ENCODE measurements around the gene GAPDH.
"Not testable (repeated sequence)": the region's sequence is repeated elsewhere in the genome, so short reads cannot be mapped to it uniquely, and the experiment has no call there.

The GAPDH gene

GRCh38 chr12:6553051-6553868 lies 18.9 kb downstream of the GAPDH start:
- ChIA-PET POLR2A (interaction anchor here (0.6 to 1.0 kb wide), 2 partner anchors 16 to 233 kb away, joined by 4 to 6 read pairs; no protein-coding TSS in a partner anchor), CTCF (interaction anchor here (0.6 to 10.5 kb wide), 12 partner anchors 9 to 233 kb away, joined by 3 to 122 read pairs (median 3); partner anchors contain the start of genes GAPDH and NOP2)
- Histone ChIP-seq H3K27ac (ENCODE audit: insufficient read depth in 1 of 2, low read depth in 1 of 2, low read length in 2 of 2, poor library complexity in 1 of 2, severe bottlenecking in 2 of 2) (no peak overlapping the region), H3K27me3 (replicated peaks in 2 of 5; ENCODE audit: control insufficient read depth in 4 of 5, insufficient read depth in 5 of 5, low read length in 4 of 5) (no peaks in the 10 kb centered on the region), H3K9me3 (ENCODE audit: control extremely low read depth in 1 of 5, control insufficient read depth in 4 of 5, insufficient read depth in 2 of 5, low read depth in 1 of 5, low read length in 4 of 5) (no peaks in the 10 kb centered on the region), H3K36me3 (ENCODE audit: control insufficient read depth in 4 of 4, insufficient read depth in 4 of 4, low read length in 3 of 4) (peaks cover 0 to 58% (median 33%) of the 10 kb centered on the region in 4 experiments), H3K4me3 (ENCODE audit: control insufficient read depth in 1 of 7, extremely low read depth in 1 of 7, insufficient read depth in 4 of 7, low read depth in 2 of 7, low read length in 6 of 7) (peak overlapping the region in 4 of 7 experiments; percentile 5 to 85 (median 52)), H3K4me1 (ENCODE audit: control extremely low read depth in 1 of 4, control insufficient read depth in 4 of 4, insufficient read depth in 4 of 4, low read length in 3 of 4) (peaks cover 2 to 55% (median 35%) of the 10 kb centered on the region in 4 experiments)
- WGBS (ENCODE audit: insufficient coverage): 51% methylated on average over 11 of the region's 15 CpGs
- DNase-seq: no peak

GRCh38 chr12:6554168-6555017 lies 20.1 kb downstream of the GAPDH start:
- Histone ChIP-seq H3K27me3 (replicated peaks in 2 of 5; ENCODE audit: control insufficient read depth in 4 of 5, insufficient read depth in 5 of 5, low read length in 4 of 5) (no peaks in the 10 kb centered on the region), H3K27ac (ENCODE audit: insufficient read depth in 1 of 2, low read depth in 1 of 2, low read length in 2 of 2, poor library complexity in 1 of 2, severe bottlenecking in 2 of 2) (no peak overlapping the region), H3K9me3 (ENCODE audit: control extremely low read depth in 1 of 5, control insufficient read depth in 4 of 5, insufficient read depth in 2 of 5, low read depth in 1 of 5, low read length in 4 of 5) (no peaks in the 10 kb centered on the region), H3K36me3 (ENCODE audit: control insufficient read depth in 4 of 4, insufficient read depth in 4 of 4, low read length in 3 of 4) (peaks cover 0 to 55% (median 25%) of the 10 kb centered on the region in 4 experiments), H3K4me1 (ENCODE audit: control extremely low read depth in 1 of 4, control insufficient read depth in 4 of 4, insufficient read depth in 4 of 4, low read length in 3 of 4) (peaks cover 2 to 52% (median 35%) of the 10 kb centered on the region in 4 experiments), H3K4me3 (ENCODE audit: control insufficient read depth in 1 of 7, extremely low read depth in 1 of 7, insufficient read depth in 4 of 7, low read depth in 2 of 7, low read length in 6 of 7) (peak overlapping the region; percentile 0 to 94 (median 85))
- ChIA-PET CTCF (interaction anchor here (0.9 to 10.5 kb wide), 7 partner anchors 11 to 272 kb away, joined by 3 to 122 read pairs (median 3); partner anchors contain the start of genes GAPDH and NOP2), POLR2A (no interaction called here)
- DNase-seq: peak; percentile 72 to 85 (median 85)
- WGBS (ENCODE audit: insufficient coverage): 34% methylated on average over 13 of the region's 22 CpGs

- peaks cover 3 to 55% (median 29%) of the 10 kb centered on the region in 4 experiments for H3K36me3 ChIP-seq (ENCODE audit: control insufficient read depth in 4 of 4, insufficient read depth in 4 of 4, low read length in 3 of 4)
- H3K27ac ChIP-seq (ENCODE audit: insufficient read depth in 1 of 2, low read depth in 1 of 2, low read length in 2 of 2, poor library complexity in 1 of 2, severe bottlenecking in 2 of 2): no peak overlapping the region
- H3K27me3 ChIP-seq (replicated peaks in 2 of 5; ENCODE audit: control insufficient read depth in 4 of 5, insufficient read depth in 5 of 5, low read length in 4 of 5): no peaks in the 10 kb centered on the region
- ChIA-PET POLR2A (no interaction called here), CTCF (interaction anchor here (1.0 to 10.5 kb wide), 5 partner anchors 11 to 271 kb away, joined by 3 to 122 read pairs (median 3); partner anchors contain the start of genes GAPDH and NOP2)
- WGBS (ENCODE audit: insufficient coverage): 2% methylated on average over 41 of the region's 61 CpGs
- no peak for DNase-seq
- no peaks in the 10 kb centered on the region for H3K9me3 ChIP-seq (ENCODE audit: control extremely low read depth in 1 of 5, control insufficient read depth in 4 of 5, insufficient read depth in 2 of 5, low read depth in 1 of 5, low read length in 4 of 5)
- H3K4me1 ChIP-seq (ENCODE audit: control extremely low read depth in 1 of 4, control insufficient read depth in 4 of 4, insufficient read depth in 4 of 4, low read length in 3 of 4): peaks cover 2 to 45% (median 35%) of the 10 kb centered on the region in 4 experiments
- H3K4me3 ChIP-seq (ENCODE audit: control insufficient read depth in 1 of 7, extremely low read depth in 1 of 7, insufficient read depth in 4 of 7, low read depth in 2 of 7, low read length in 6 of 7): peak overlapping the region; percentile 67 to 94 (median 85)
Observed at GRCh38 chr12:6555018-6555691, 20.8 kb downstream of the GAPDH start.

- DNase-seq; POLR2A ChIA-PET; H3K27me3 ChIP-seq (replicated peaks in 2 of 5; ENCODE audit: control insufficient read depth in 4 of 5, insufficient read depth in 5 of 5, low read length in 4 of 5); H3K27ac ChIP-seq (ENCODE audit: insufficient read depth in 1 of 2, low read depth in 1 of 2, low read length in 2 of 2, poor library complexity in 1 of 2, severe bottlenecking in 2 of 2); H3K9me3 ChIP-seq (ENCODE audit: control extremely low read depth in 1 of 5, control insufficient read depth in 4 of 5, insufficient read depth in 2 of 5, low read depth in 1 of 5, low read length in 4 of 5): not testable (repeated sequence)
- Histone ChIP-seq H3K4me1 (ENCODE audit: control extremely low read depth in 1 of 4, control insufficient read depth in 4 of 4, insufficient read depth in 4 of 4, low read length in 3 of 4) (peaks cover 2 to 34% (median 32%) of the 10 kb centered on the region in 4 experiments), H3K36me3 (ENCODE audit: control insufficient read depth in 4 of 4, insufficient read depth in 4 of 4, low read length in 3 of 4) (peaks cover 9 to 59% (median 38%) of the 10 kb centered on the region in 4 experiments), H3K4me3 (ENCODE audit: control insufficient read depth in 1 of 7, extremely low read depth in 1 of 7, insufficient read depth in 4 of 7, low read depth in 2 of 7, low read length in 6 of 7) (peak overlapping the region in 2 of 7 experiments; percentile 85 to 94)
- WGBS (ENCODE audit: insufficient coverage): 91% methylated on average over 4 of the region's 7 CpGs
- CTCF ChIA-PET: interaction anchor here (0.6 to 1.6 kb wide), 3 partner anchors 9 to 36 kb away, joined by 3 to 5 read pairs (median 3); no protein-coding TSS in a partner anchor
Observed at GRCh38 chr12:6556496-6556817, 22.1 kb downstream of the GAPDH start.

GRCh38 chr12:6556857-6557256 lies 22.5 kb downstream of the GAPDH start:
- H3K9me3 ChIP-seq (ENCODE audit: control extremely low read depth in 1 of 5, control insufficient read depth in 4 of 5, insufficient read depth in 2 of 5, low read depth in 1 of 5, low read length in 4 of 5): no peaks in the 10 kb centered on the region

GRCh38 chr12:6558014-6558760 lies 23.9 kb downstream of the GAPDH start:
- H3K36me3 ChIP-seq (ENCODE audit: control insufficient read depth in 4 of 4, insufficient read depth in 4 of 4, low read length in 3 of 4): peaks cover 14 to 64% (median 46%) of the 10 kb centered on the region in 4 experiments
- CTCF ChIA-PET: interaction anchor here (0.6 to 1.6 kb wide), 13 partner anchors 8 to 155 kb away, joined by 3 to 5 read pairs (median 3); partner anchors contain the start of gene NOP2
- DNase-seq: peak; percentile 61 to 82 (median 77)
- not testable (repeated sequence) for H3K27ac ChIP-seq (ENCODE audit: insufficient read depth in 1 of 2, low read depth in 1 of 2, low read length in 2 of 2, poor library complexity in 1 of 2, severe bottlenecking in 2 of 2); H3K27me3 ChIP-seq (replicated peaks in 2 of 5; ENCODE audit: control insufficient read depth in 4 of 5, insufficient read depth in 5 of 5, low read length in 4 of 5); H3K4me3 ChIP-seq (ENCODE audit: control insufficient read depth in 1 of 7, extremely low read depth in 1 of 7, insufficient read depth in 4 of 7, low read depth in 2 of 7, low read length in 6 of 7); H3K9me3 ChIP-seq (ENCODE audit: control extremely low read depth in 1 of 5, control insufficient read depth in 4 of 5, insufficient read depth in 2 of 5, low read depth in 1 of 5, low read length in 4 of 5)
- POLR2A ChIA-PET: interaction anchor here (0.6 kb wide), 1 partner anchor 22 kb away, joined by 3 read pairs; no protein-coding TSS in a partner anchor
- H3K4me1 ChIP-seq (ENCODE audit: control extremely low read depth in 1 of 4, control insufficient read depth in 4 of 4, insufficient read depth in 4 of 4, low read length in 3 of 4): peaks cover 2 to 28% (median 25%) of the 10 kb centered on the region in 4 experiments
- 100% methylated on average over 3 of the region's 14 CpGs for WGBS (ENCODE audit: insufficient coverage)

More at GRCh38 chr12:6556857-6557256, 22.5 kb downstream of the GAPDH start:
- DNase-seq: no peak
- Histone ChIP-seq H3K4me1 (ENCODE audit: control extremely low read depth in 1 of 4, control insufficient read depth in 4 of 4, insufficient read depth in 4 of 4, low read length in 3 of 4) (peaks cover 2 to 34% (median 30%) of the 10 kb centered on the region in 4 experiments), H3K36me3 (ENCODE audit: control insufficient read depth in 4 of 4, insufficient read depth in 4 of 4, low read length in 3 of 4) (peaks cover 11 to 59% (median 39%) of the 10 kb centered on the region in 4 experiments), H3K27me3 (replicated peaks in 2 of 5; ENCODE audit: control insufficient read depth in 4 of 5, insufficient read depth in 5 of 5, low read length in 4 of 5) (no peaks in the 10 kb centered on the region), H3K27ac (ENCODE audit: insufficient read depth in 1 of 2, low read depth in 1 of 2, low read length in 2 of 2, poor library complexity in 1 of 2, severe bottlenecking in 2 of 2) (no peak overlapping the region), H3K4me3 (ENCODE audit: control insufficient read depth in 1 of 7, extremely low read depth in 1 of 7, insufficient read depth in 4 of 7, low read depth in 2 of 7, low read length in 6 of 7) (no peak overlapping the region)
- WGBS (ENCODE audit: insufficient coverage): 83% methylated on average over 3 of the region's 4 CpGs
- CTCF ChIA-PET: interaction anchor here (0.8 to 1.6 kb wide), 7 partner anchors 9 to 124 kb away, joined by 3 to 5 read pairs (median 3); no protein-coding TSS in a partner anchor
- POLR2A ChIA-PET: no interaction called here
